NB4 (cell line): ENCODE data around the gene SAP25.

Source experiments
- CTCF ChIP-seq: IDR thresholded peaks from one replicate; pipeline ENCODE4 v1.5.1; 2012; ENCODE audit warnings: low read depth, low read length
- MAX ChIP-seq: IDR thresholded peaks from 2 replicates; pipeline ENCODE4 v1.6.1; 2011; ENCODE audit warnings: low read depth, low read length

- TF ChIP-seq CTCF (no peak), MAX (no peak)
Measured at GRCh38 chr7:100589341-100589947, 15.7 kb upstream of the SAP25 start.
